ENCODE data around the gene ANKFN1. TPM values are rescaled to one million over a fixed set of nuclear protein-coding genes. Genes with fewer than 3 reads are reported as not detected.

Gene ANKFN1
- total RNA-seq, 4 donors from 2014 or later: 0.67 to 0.94 TPM; not detected in 2

DNA sequence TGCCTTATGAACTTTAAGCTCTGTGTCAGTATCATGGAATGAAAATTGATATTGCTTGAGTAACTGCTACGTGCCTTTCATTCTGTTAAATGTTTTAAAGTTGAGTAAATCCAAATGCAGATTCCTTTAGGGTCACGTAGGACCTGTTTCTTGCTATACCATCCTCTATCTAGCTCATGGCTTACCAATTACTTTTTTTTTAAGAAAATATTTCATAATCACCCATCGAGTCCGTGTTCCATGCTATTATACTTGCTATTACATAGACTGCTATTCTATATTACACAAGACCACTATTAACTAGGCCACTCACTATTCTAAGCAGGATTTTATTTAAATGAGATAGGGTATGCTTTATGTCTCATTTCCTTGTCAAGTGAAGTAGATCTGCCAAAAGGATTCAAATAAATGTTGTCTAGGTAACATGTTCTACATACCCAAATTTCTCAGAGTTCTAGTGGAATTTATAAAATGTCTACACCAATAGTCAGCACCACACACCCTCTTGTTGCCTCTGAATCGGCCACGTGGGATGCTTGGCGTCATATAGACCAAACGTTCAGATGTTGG lies 11.9 kb downstream of the ANKFN1 start:
- Histone ChIP-seq H3K36me3 (no peaks in the 10 kb centered on the region), H3K4me3 (replicated peaks in 1 of 3) (no peak overlapping the region), H3K27me3 (no peaks in the 10 kb centered on the region), H3K9me3 (no peaks in the 10 kb centered on the region), H3K27ac (no peak overlapping the region), H3K4me1 (no peaks in the 10 kb centered on the region)
- DNase-seq: no peak
- 80 to 91% methylated on average over 8 of the region's 8 CpGs for WGBS, 2 donors
- intact Hi-C loops (cut with DNase I): no loop called here
- TF ChIP-seq POLR2A (IDR thresholded peaks at IDR 0.05): no peak

DNA sequence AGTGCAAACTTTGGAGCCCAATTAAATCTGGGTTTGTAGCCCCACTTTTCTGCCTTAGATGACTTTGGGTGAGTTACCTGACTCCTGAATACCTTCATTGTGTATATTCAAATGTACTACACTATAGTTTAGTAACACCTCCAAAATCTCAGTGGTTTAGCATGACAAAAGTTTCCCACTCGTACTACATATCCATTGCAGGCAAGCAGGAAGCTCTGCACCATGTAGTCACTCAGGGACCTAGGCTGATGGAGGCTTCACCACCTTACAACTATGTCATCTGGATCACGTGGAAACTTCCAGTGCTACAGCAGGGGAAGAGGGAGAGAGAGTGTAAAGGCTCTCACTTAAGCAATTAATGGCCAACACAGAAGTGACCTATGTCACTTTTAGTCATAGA lies 14.2 kb downstream of the ANKFN1 start:
- TF ChIP-seq, protein P1, sequence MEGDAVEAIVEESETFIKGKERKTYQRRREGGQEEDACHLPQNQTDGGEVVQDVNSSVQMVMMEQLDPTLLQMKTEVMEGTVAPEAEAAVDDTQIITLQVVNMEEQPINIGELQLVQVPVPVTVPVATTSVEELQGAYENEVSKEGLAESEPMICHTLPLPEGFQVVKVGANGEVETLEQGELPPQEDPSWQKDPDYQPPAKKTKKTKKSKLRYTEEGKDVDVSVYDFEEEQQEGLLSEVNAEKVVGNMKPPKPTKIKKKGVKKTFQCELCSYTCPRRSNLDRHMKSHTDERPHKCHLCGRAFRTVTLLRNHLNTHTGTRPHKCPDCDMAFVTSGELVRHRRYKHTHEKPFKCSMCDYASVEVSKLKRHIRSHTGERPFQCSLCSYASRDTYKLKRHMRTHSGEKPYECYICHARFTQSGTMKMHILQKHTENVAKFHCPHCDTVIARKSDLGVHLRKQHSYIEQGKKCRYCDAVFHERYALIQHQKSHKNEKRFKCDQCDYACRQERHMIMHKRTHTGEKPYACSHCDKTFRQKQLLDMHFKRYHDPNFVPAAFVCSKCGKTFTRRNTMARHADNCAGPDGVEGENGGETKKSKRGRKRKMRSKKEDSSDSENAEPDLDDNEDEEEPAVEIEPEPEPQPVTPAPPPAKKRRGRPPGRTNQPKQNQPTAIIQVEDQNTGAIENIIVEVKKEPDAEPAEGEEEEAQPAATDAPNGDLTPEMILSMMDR (IDR thresholded peaks at IDR 0.05): no peak
- no peak for TF ChIP-seq POLR2A (IDR thresholded peaks at IDR 0.05)
- no peak overlapping the region for H3K4me3 ChIP-seq (replicated peaks in 1 of 3)
- H3K27ac ChIP-seq: no peak overlapping the region
- H3K4me1 ChIP-seq: peaks cover 3% of the 10 kb centered on the region in 2 donors
- no peaks in the 10 kb centered on the region for H3K27me3 ChIP-seq
- 81 to 88% methylated on average over 2 of the region's 2 CpGs for WGBS, 2 donors
- DNase-seq: no peak
- intact Hi-C loops (cut with DNase I): no loop called here
- no peaks in the 10 kb centered on the region for H3K36me3 ChIP-seq
- H3K9me3 ChIP-seq: no peaks in the 10 kb centered on the region

DNA sequence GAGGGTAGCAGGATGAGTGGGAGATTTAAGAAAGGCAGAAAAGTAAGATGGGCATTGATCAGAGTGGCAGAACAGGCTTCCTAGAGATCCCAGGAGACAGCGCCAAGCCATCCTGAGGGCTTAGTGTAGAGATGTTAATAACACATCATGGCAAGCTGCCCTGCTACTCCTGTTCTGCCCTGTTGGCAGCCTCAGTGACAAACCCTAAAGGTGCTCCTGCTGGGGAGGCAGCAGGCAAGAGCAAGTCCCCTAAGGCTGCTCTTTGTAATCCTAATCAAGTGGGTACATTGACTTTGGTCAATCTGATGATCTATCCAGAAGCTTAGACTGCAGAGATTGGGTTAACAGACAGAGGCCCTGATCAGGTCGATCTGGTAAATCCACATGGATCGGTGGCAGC lies 16.3 kb downstream of the ANKFN1 start:
- Histone ChIP-seq H3K27me3 (no peaks in the 10 kb centered on the region), H3K27ac (no peak overlapping the region), H3K36me3 (no peaks in the 10 kb centered on the region), H3K4me1 (peaks cover 9 to 11% of the 10 kb centered on the region in 2 donors), H3K9me3 (no peaks in the 10 kb centered on the region), H3K4me3 (replicated peaks in 1 of 3) (no peak overlapping the region)
- WGBS, 2 donors: 80 to 88% methylated on average over 3 of the region's 3 CpGs
- intact Hi-C loops (cut with DNase I): no loop called here
- DNase-seq: no peak
- TF ChIP-seq, protein P1 (IDR thresholded peaks at IDR 0.05): no peak
- no peak for TF ChIP-seq POLR2A (IDR thresholded peaks at IDR 0.05)

DNA sequence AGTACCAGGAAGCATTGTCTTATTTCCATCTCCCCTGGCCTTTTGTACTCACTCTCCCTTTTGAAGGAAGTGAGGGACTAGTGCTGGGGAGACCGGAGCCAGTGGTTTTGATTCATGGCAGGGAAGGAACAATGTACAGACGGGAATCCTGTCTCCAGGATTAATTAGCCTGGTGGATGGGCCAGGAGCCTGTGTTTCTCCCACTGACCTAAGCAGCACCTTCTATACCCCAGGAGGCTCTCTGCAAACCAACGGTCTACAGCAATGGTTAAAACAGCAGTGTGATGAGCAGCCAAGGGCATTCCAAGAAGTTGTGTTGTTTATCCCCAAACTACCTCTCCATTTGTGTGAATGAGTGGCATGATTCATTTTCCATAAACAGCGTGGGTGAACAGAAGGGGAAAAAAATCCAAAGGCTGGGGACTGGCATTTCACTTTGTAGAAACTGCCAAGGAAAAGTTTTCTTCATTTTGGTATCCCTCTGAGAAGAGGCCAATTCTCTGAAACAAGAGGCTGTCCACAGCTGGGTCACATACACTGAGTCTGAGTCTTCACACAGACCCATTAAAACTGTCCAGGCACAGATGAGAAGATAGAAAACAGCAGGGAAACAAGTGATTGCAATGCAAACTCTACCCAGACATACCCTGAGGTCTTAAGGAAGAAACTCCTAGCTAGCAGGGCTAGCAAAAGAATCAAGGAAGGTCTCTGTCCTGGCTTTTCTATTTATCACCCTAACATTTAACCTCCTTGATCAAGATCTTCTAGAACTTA lies 18.1 kb downstream of the ANKFN1 start:
- Histone ChIP-seq H3K36me3 (no peaks in the 10 kb centered on the region), H3K27me3 (no peaks in the 10 kb centered on the region), H3K4me1 (peaks cover 9 to 11% of the 10 kb centered on the region in 2 donors), H3K27ac (no peak overlapping the region), H3K4me3 (replicated peaks in 1 of 3) (no peak overlapping the region), H3K9me3 (no peaks in the 10 kb centered on the region)
- 71 to 77% methylated on average over 4 of the region's 4 CpGs for WGBS, 2 donors
- DNase-seq: no peak
- no peak for TF ChIP-seq POLR2A (IDR thresholded peaks at IDR 0.05)
- TF ChIP-seq, protein P1 (IDR thresholded peaks at IDR 0.05): no peak
- intact Hi-C loops (cut with DNase I): no loop called here

DNA sequence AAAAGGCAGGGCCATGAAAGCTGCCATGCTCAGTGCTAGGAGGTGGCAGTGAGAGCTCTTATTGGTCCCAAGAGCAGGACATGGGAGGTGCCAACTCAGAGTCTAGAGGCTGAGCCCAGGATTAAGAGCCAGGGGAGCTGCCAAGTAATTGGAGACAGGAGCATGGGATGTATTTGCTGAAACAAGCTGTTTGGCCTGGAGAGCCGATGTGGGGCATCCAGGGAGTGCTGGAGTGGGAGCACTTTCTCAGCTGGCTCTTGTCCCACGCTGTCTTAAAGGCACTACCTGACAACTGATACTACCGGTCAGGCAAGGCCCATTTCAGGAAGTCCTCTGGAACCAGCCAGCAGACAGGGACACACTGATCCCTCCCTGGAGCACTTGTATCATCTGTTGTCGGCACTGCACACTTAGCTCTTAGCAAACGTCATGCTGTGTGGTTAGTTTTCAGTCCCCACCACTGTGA lies 19.3 kb downstream of the ANKFN1 start:
- intact Hi-C loops (cut with DNase I): no loop called here
- peak; percentile 87 to 89 for DNase-seq
- Histone ChIP-seq H3K27ac (no peak overlapping the region), H3K9me3 (no peaks in the 10 kb centered on the region), H3K36me3 (no peaks in the 10 kb centered on the region), H3K27me3 (no peaks in the 10 kb centered on the region), H3K4me1 (peaks cover 9 to 11% of the 10 kb centered on the region in 2 donors), H3K4me3 (replicated peaks in 1 of 3) (no peak overlapping the region)
- TF ChIP-seq, protein P1 (IDR thresholded peaks at IDR 0.05): no peak
- no peak for TF ChIP-seq POLR2A (IDR thresholded peaks at IDR 0.05)
- 6 to 9% methylated on average over 4 to 5 of the region's 5 CpGs for WGBS, 2 donors
